ENCODE measurements around the gene SLC2A6. TPM values are rescaled to one million over a fixed set of nuclear protein-coding genes. Genes with fewer than 3 reads are reported as not detected.

Gene SLC2A6
- total RNA-seq, 1 donor from 2014 or later = 24.3 TPM

- Histone ChIP-seq H3K36me3 (ENCODE audit: insufficient read depth, low read length) (no peaks in the 10 kb centered on the region), H3K9me3 (ENCODE audit: insufficient read depth, low read depth, low read length) (no peaks in the 10 kb centered on the region), H3K4me3 (ENCODE audit: insufficient read depth, low read depth, low read length) (no peak overlapping the region), H3K4me1 (ENCODE audit: insufficient read depth, low read length) (no peaks in the 10 kb centered on the region), H2AFZ (ENCODE audit: low read depth, low read length) (no peak overlapping the region), H3K27me3 (ENCODE audit: insufficient read depth, low read length) (peaks cover 2% of the 10 kb centered on the region), H3K9ac (ENCODE audit: low read length) (no peak overlapping the region), H3K27ac (ENCODE audit: low read depth, low read length) (no peak overlapping the region), H4K20me1 (ENCODE audit: insufficient read depth, low read length) (no peaks in the 10 kb centered on the region), H3K79me2 (ENCODE audit: insufficient read depth, low read length) (no peaks in the 10 kb centered on the region), H3K4me2 (ENCODE audit: low read length) (no peak overlapping the region)
- Mint-ChIP-seq H3K4me3 (ENCODE audit: unreplicated experiment) (no peak overlapping the region), H3K4me1 (ENCODE audit: low read depth, unreplicated experiment) (no peaks in the 10 kb centered on the region), H3K36me3 (ENCODE audit: low read depth, unreplicated experiment) (no peaks in the 10 kb centered on the region), H3K9me3 (ENCODE audit: unreplicated experiment) (no peaks in the 10 kb centered on the region), H3K27ac (ENCODE audit: unreplicated experiment) (no peak overlapping the region), H3K27me3 (ENCODE audit: low read depth, unreplicated experiment) (peaks cover 30% of the 10 kb centered on the region)
- TF ChIP-seq EZH2 (IDR thresholded peaks at IDR 0.05; ENCODE audit: insufficient read depth, low read length) = no peak
- TF ChIP-seq CTCF (IDR thresholded peaks at IDR 0.05; ENCODE audit: insufficient read depth, low read depth, low read length) = no peak
- FAIRE-seq = no peak
- DNase-seq (ENCODE audit: low read depth) = no peak
These were observed 36.3 kb upstream of the SLC2A6 start for GRCh38 chr9:133515240-133515610.

DNA sequence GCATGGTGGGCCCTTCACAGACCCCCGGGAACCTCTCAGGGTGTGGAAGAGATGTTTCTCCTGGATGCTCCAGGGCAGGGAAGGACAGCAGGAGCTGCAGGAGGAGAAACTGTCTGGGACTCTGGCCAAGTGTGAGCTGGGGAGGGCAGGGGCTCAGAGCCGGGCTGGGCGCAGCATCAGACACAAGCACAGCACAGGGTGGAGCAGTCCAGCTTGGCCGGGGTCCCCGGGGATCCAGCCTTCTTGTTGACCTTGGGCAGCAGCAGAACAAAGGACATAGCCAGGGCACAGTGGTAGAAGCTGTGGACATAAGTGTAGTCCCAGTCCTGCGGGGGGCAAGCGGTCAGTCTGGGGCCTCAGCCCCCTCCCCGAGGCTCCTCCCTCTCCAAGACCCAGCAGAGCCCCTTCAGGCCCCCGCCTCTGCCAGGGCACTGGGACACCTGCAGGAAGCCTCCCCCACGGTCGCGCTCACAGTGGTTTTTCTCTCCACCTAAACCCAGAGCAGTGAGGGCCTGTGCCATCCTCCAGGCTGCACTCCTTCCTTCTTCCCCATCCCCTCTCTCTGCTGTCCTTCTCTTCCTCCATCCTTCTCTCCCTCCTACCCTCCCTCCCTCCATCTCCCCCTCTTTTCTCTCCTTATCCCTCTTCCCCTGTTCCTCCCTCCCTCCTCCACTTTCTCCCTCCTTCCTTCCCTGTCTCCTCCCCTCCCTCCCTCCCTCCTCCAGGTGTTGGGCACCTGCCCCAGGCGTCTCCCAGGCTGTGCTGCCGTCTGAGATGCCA, 35.8 kb upstream of the SLC2A6 start:
- Histone ChIP-seq H3K79me2 (ENCODE audit: insufficient read depth, low read length) (no peaks in the 10 kb centered on the region), H3K36me3 (ENCODE audit: insufficient read depth, low read length) (no peaks in the 10 kb centered on the region), H3K27ac (ENCODE audit: low read depth, low read length) (no peak overlapping the region), H3K4me1 (ENCODE audit: insufficient read depth, low read length) (peaks cover 2% of the 10 kb centered on the region), H3K4me2 (ENCODE audit: low read length) (no peak overlapping the region), H3K9ac (ENCODE audit: low read length) (no peak overlapping the region), H2AFZ (ENCODE audit: low read depth, low read length) (no peak overlapping the region), H3K27me3 (ENCODE audit: insufficient read depth, low read length) (peaks cover 2% of the 10 kb centered on the region), H3K9me3 (ENCODE audit: insufficient read depth, low read depth, low read length) (no peaks in the 10 kb centered on the region), H4K20me1 (ENCODE audit: insufficient read depth, low read length) (no peaks in the 10 kb centered on the region), H3K4me3 (ENCODE audit: insufficient read depth, low read depth, low read length) (no peak overlapping the region)
- FAIRE-seq (no peak), DNase-seq (ENCODE audit: low read depth) (no peak)
- Mint-ChIP-seq H3K27ac (ENCODE audit: unreplicated experiment) (no peak overlapping the region), H3K9me3 (ENCODE audit: unreplicated experiment) (no peaks in the 10 kb centered on the region), H3K36me3 (ENCODE audit: low read depth, unreplicated experiment) (no peaks in the 10 kb centered on the region), H3K27me3 (ENCODE audit: low read depth, unreplicated experiment) (peaks cover 26% of the 10 kb centered on the region), H3K4me1 (ENCODE audit: low read depth, unreplicated experiment) (peaks cover 3% of the 10 kb centered on the region), H3K4me3 (ENCODE audit: unreplicated experiment) (no peak overlapping the region)
- TF ChIP-seq EZH2 (IDR thresholded peaks at IDR 0.05; ENCODE audit: insufficient read depth, low read length) = peak; percentile 27
- no peak for TF ChIP-seq CTCF (IDR thresholded peaks at IDR 0.05; ENCODE audit: insufficient read depth, low read depth, low read length)

Data from astrocyte (in vitro differentiated cells and primary cell).